ENCODE results near the gene SBF2.

DNA sequence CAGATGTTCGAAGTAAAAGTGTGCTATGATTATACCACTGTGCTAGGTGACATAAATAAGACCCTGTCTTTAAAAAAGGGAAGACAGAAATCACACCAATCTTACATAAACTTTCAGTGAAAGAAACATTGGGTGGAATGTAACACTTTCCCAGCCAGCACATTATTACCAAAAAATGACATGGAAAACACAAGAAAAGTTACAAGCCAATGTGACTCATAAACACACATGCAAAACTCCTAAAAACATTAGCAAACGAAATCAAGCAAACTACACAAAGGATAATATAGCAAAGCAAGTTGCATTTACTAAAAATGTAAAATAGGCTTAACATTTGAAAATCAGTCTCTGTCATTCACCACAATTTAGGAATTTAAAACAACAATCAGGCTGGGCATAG lies 47.0 kb downstream of the SBF2 start:
- TF ChIP-seq EZH2 (IDR thresholded peaks at IDR 0.05; ENCODE audit: borderline replicate concordance, insufficient read depth, low read depth, low read length, poor library complexity, severe bottlenecking), result no peak
- TF ChIP-seq, protein P1, sequence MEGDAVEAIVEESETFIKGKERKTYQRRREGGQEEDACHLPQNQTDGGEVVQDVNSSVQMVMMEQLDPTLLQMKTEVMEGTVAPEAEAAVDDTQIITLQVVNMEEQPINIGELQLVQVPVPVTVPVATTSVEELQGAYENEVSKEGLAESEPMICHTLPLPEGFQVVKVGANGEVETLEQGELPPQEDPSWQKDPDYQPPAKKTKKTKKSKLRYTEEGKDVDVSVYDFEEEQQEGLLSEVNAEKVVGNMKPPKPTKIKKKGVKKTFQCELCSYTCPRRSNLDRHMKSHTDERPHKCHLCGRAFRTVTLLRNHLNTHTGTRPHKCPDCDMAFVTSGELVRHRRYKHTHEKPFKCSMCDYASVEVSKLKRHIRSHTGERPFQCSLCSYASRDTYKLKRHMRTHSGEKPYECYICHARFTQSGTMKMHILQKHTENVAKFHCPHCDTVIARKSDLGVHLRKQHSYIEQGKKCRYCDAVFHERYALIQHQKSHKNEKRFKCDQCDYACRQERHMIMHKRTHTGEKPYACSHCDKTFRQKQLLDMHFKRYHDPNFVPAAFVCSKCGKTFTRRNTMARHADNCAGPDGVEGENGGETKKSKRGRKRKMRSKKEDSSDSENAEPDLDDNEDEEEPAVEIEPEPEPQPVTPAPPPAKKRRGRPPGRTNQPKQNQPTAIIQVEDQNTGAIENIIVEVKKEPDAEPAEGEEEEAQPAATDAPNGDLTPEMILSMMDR (IDR thresholded peaks at IDR 0.05), result no peak

Measured in B cell (primary cell).